HT-29 (cell line): ENCODE measurements around the gene TENT5C. TPM values are rescaled to one million over a fixed set of nuclear protein-coding genes. Genes with fewer than 3 reads are reported as not detected.

ENCODE experiments used
- DNase-seq: peaks from one replicate; pipeline ENCODE4 v3.0.0-alpha.2; 2015; ENCODE audit warnings: low spot score
- total RNA-seq: library from RNA; depleted of rRNA; stranded (reverse); fragments of >200 nt; shearing (Covaris generic); gene quantifications from 2 replicates; pipeline ENCODE4 v1.2.3, GENCODE V29; 2014

TENT5C gene
- total RNA-seq, 1 experiment from 2014 or later: 0.13 TPM

DNA sequence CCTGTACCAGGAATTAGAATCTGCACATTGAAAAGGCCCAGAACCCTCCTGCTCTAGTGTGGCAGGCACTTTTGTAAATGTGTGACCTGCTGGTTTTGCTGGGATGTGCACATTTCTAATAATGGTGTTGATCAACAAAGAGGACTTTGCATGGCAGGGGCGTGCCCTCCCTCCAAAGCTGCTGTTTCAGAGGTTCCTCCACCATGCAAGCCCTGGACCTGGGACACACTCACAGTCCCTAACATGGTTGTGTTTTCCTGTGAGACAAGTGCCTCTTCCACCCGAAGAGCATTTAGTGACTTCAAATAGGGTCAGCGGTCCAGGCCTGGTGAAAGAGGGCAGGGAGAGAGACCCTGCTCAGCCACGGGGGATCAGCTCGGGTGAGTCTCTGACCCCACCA lies 28.1 kb downstream of the TENT5C start:
- DNase-seq: no peak

GRCh38 chr1:117634631-117635030 lies 28.8 kb downstream of the TENT5C start:
- no peak for DNase-seq

GRCh38 chr1:117635805-117636204 lies 30.0 kb downstream of the TENT5C start:
- no peak for DNase-seq

DNA sequence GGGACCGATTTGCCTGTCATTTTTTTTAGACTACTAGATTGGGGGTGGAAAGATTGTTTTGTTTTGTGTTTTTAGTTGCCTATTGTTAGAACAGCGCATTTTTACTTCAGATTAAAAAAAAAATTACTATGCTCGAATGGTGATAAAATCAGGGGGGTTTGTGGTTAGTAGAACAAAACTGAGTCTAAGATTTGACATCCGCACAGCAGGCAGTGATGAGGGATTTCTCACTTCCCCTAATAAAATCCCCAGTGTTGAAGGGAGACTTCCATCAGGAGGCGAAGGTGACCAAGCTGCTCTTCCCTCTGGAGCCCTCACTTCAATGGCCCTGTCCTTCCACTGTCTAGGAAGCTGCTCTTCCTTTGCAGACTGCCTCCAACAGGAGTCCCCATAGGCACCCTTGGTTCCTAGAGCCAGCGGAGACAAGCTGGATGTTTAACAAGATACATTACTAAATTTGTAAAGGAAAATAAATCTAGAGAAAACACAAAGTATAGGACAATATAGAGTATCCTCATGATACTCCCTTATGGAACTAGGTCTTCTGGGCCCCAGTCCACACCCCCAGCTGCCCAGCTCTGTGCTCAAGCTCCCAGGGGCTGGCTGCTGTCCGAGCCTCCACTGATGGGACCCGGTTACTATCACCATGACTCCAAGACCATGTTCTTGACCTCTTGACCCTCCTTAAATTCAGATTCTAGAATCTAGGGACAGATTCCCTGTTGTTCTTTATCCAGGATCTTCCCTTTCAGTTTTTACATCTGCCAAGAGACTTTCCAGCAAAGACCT lies 31.0 kb downstream of the TENT5C start:
- DNase-seq: no peak

- no peak for DNase-seq
Observed at GRCh38 chr1:117638141-117638540, 32.3 kb downstream of the TENT5C start.

DNA sequence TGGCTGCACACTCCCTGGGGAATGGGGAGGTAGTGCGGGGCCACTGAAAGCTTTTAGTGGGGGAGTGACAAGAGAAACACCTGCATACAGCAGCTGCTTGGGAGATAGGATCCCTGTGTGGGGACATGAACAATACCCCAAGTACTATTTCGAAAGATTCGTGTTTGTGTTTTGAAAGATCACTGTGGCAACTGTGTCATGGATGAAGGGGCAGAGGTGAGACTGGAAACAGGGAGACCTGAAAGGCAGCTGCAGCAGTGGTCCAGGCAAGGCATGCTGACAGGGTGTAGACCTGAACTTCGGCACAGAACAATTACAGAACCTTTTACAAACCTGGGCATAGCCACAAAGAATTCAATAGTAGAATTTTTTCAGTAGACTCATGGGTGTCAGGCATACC lies 32.9 kb downstream of the TENT5C start:
- DNase-seq: no peak

- DNase-seq: no peak
Observed at GRCh38 chr1:117639741-117640140, 33.9 kb downstream of the TENT5C start.

GRCh38 chr1:117641536-117641935 lies 35.7 kb downstream of the TENT5C start:
- DNase-seq: no peak

DNA sequence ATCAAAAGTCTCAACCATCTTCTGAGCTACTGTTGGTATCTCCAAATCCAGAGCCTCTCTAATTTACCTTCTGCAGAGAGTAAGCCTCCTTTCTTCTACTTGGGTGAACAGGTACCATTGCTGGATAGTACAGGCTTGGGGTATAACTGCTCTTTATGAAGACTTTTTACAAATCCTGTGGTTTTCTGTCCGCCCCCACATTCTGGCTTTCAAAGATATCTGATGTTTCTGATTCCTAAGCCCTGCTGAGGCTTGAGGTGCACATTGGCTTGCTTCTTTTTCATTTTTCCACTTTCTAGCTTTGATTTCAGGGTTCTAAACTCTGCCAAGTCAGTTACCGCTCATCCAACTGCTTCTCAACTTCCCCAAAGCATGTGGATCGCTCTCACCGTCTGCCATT lies 37.1 kb downstream of the TENT5C start:
- DNase-seq: no peak

DNA sequence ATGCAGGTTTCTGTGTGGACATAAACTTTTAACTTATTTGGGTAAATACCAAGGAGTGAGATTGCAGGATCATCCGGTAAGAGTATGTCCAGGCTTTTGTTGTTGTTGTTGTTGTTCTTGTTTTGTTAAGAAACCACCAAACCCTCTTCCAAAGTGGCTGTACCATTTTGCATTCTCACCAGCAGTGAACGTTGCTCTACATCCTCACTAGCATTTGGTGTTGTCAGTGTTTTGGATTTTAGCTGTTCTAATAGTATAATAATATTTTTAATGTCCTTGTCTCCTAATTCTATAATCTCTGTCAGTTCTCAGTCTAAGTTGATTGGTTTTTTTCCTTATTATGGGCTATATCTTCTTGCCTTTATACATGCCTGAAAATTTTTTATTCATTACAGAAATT lies 37.8 kb downstream of the TENT5C start:
- no peak for DNase-seq

DNA sequence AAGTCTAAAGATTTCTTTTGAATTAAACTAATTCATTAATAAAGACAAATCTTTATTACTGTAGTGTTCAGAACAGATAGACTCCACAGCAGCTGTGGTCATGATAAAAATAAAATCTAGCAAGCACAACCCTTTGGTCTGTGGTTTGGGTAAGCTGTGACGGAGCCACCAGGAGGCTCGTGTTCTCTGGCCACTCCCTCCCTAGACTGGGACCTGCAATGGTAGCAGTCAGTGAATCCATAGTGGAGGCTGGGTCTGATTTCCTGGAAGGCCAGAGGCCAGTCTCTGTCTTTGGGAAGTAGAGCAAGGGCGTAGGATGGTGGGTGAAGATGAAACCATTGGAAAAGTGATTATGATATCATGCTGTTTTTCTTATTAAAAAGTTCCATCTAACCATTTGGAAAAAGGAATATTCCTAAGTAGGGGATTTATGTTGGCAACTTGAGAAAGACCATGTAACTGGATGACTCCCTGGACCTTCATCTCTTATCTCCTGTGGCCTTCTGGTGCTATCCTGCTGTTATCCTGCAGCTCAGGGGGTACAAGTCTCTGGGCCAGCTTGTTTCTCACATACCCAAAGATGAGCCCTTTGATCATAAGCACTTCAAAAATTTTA lies 39.0 kb downstream of the TENT5C start:
- no peak for DNase-seq

DNA sequence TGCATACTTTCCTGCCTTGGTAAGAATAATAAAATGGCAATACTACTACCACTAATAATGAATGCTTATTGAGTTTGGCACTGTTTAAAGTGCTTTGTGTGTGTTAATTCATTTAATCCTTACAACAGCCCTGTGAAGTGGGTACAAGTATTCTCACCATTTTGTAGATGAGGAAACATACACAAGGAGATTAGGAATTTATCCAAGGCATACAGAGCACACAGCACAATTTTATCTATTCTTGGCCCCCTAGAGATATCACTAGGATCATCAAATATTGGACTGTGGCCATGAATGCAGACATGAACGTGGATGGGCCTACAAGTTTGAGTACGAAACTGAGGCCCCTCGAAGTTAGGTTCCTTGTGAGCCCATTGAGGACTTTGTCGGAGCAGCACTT lies 39.5 kb downstream of the TENT5C start:
- no peak for DNase-seq

DNA sequence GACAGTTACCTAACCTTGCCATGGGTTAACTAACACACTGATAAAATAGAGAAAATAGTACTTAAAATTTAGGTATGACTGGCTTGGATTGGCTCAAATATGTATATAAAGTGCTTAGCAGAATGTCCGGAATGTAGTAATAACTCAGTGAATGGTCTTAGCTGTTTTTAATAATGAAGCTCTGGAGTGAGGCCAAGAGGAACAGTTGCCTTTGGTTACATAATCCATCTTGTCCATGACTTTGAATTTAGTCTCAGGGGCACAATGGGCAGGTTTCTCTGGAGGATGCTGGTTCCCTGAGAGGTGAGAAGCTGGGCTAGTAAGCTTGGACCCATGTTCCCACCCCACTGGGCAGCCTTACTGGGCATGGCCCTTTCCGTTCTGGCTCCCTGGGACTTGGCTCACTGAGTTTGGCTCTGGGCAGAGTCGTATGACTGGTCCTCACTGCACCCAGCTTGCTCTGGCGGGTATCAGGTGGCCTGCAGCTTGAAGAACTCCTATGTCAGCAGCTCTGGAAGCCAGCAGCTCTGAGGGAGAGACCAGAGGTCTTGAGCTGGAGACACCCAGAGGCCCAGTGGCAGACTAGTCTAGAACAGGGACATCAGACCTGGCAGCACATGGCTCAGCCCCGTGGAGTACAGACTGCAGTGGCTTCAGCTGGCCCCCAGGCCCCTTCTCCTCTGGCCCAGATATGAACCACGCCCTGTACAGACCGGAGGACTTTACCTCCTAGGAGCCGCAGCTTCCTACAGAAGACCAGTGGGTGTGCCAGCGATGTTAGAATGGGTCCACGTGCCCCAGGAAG lies 40.4 kb downstream of the TENT5C start:
- no peak for DNase-seq

DNA sequence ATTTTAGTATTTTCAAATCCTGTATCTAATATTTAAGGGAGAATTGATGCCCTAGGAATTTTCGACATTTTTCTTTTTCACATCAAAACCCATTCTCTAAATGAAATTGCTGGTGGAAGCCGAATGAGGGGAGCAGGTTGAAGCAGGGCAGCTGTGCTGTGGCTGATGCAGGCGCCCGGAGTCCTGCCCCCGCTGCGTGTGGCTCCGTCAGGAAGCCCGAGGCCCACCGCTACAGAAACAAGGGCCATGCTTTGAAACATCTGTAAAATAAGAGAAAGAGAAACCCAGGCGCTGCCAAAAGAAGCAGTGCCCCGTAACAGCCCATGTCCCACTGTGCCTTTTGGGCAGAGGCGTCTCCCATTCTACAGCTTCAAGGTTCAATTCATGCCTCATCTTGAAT lies 41.1 kb downstream of the TENT5C start:
- no peak for DNase-seq

- no peak for DNase-seq
Observed at GRCh38 chr1:117648015-117648414, 42.2 kb downstream of the TENT5C start.

GRCh38 chr1:117650840-117651568 lies 45.2 kb downstream of the TENT5C start:
- DNase-seq: no peak

DNA sequence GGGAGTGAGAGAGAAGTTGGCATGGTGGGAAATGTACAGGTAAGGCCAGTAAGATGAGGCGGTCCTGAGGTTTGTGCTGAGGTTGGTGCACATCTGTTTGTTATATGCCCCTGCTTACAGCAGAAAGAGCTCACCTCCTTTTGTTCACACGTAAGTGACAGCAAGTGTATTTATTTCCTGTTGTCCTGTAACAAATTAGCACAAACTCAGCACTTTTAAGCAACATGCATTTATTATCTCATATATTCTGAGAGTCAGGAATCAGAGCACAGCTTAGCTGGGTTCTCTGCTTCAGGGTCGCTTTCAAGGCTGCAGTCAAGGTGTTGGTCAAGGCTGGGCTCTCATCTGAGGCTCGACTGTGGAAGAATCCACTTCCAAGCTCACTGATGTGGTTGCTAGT lies 45.8 kb downstream of the TENT5C start:
- DNase-seq: no peak

GRCh38 chr1:117652421-117652820 lies 46.6 kb downstream of the TENT5C start:
- no peak for DNase-seq

DNA sequence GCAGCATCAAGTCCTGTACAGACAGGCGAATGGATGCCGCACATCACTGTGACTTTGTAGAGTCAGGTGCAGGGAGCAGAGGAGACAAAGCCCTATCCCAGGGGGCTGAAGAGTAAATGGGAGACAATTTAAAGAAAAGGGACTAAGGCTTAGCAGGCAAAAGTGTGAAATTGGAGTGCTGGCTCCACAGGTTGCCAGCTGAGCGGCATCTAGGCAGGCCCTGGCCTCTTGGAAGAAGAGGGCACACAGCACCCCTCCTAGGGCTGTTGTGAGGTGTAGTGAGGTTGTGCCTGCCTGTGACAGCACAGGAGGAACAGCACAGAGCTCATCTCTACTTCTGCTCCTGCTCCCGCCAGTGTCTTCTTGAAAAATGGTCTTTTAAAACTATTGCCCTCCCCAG lies 47.3 kb downstream of the TENT5C start:
- no peak for DNase-seq

- no peak for DNase-seq
Observed at GRCh38 chr1:117653732-117654492, 48.1 kb downstream of the TENT5C start.
